Measurements from ENCODE around the gene SLC35A1.
"Not testable (repeated sequence)": the region's sequence is repeated elsewhere in the genome, so short reads cannot be mapped to it uniquely, and the experiment has no call there.

DNA sequence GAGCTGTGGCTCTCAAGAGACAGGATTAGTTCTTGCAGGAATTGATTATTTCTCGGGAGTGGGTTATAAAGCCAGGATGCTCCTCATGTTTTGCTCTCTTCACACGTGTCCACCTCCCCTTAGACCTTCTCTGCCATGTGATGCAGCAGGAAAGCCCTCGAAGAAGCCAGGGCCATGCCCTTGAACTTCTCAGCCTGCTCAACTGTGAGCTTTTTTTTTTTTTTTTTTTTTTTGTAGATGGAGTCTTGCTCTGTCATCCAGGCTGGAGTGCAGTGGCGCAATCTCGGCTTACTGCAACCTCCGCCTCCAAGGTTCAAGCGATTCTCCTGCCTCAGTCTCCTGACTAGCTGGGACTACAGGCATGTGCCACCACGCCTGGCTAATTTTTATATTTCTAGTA, 16.6 kb downstream of the SLC35A1 start:
- not testable (repeated sequence) for TF ChIP-seq CTCF, POLR2AphosphoS5, POLR2A, EP300 (IDR thresholded peaks at IDR 0.05)

Data from upper lobe of left lung (tissue), 4 donors.